Tibial nerve (tissue), 4 donors: Measurements from ENCODE around the gene C1orf174. TPM values are rescaled to one million over a fixed set of nuclear protein-coding genes. Genes with fewer than 3 reads are reported as not detected.

Experiments used
- DNase-seq, 2 donors: peaks; one replicate each; pipeline ENCODE4 v3.0.0-alpha.2; 2019; ENCODE audit warnings: low spot score in 2 of 2
- H3K27ac ChIP-seq, 4 donors: fragments of 200-600 bp; sonication (generic) in 3 of 4; one replicate each; pipeline ENCODE4 v1.5.1; 2017 to 2019; ENCODE audit warnings: mild to moderate bottlenecking in 1 of 4
- H3K27me3 ChIP-seq, 2 donors: fragments of 200-600 bp; sonication (generic) in 1 of 2; one replicate each; pipeline versions ENCODE4 v1.5.1 to v1.6.0; 2017 to 2019
- H3K36me3 ChIP-seq, 3 donors: fragments of 200-600 bp; sonication (generic); one replicate each; pipeline ENCODE4 v1.5.1; 2018 to 2019
- H3K4me1 ChIP-seq, 4 donors: fragments of 200-600 bp; sonication (generic) in 3 of 4; one replicate each; pipeline ENCODE4 v1.5.1; 2017 to 2019
- H3K4me3 ChIP-seq, 4 donors: fragments of 200-600 bp; sonication (generic) in 3 of 4; one replicate each; pipeline ENCODE4 v1.5.1; 2017 to 2019; ENCODE audit warnings: mild to moderate bottlenecking in 1 of 4, moderate library complexity in 1 of 4
- H3K9me3 ChIP-seq, 4 donors: fragments of 200-600 bp; sonication (generic) in 3 of 4; one replicate each; pipeline ENCODE4 v1.5.1; 2017 to 2019
- CTCF ChIP-seq, 5 experiments: fragments of 200-600 bp in 3 of 5; fragments of 450-650 bp in 2 of 5; sonication (generic) in 3 of 5; IDR thresholded peaks; one replicate each; pipeline ENCODE4 v1.5.1; 2016 to 2019; ENCODE audit warnings: antibody characterized with exemption in 5 of 5, mild to moderate bottlenecking in 3 of 5, moderate library complexity in 2 of 5
- EP300 ChIP-seq, 2 donors: sonication (generic); formaldehyde crosslinking; IDR thresholded peaks; one replicate each; pipeline ENCODE4 v1.6.1; 2017; ENCODE audit warnings: antibody characterized with exemption in 2 of 2, mild to moderate bottlenecking in 1 of 2
- POLR2A ChIP-seq, 2 donors: fragments of 450-650 bp; IDR thresholded peaks; one replicate each; pipeline ENCODE4 v1.6.1; 2017; ENCODE audit warnings: antibody characterized with exemption in 2 of 2, mild to moderate bottlenecking in 2 of 2, moderate library complexity in 2 of 2
- WGBS, 2 donors: methylation state at CpG; one replicate each; pipeline ENCODE4 v1.1.5; 2018; 5-methylcytosine and 5-hydroxymethylcytosine counted together
- total RNA-seq, 4 donors: library from RNA; depleted of rRNA; stranded (reverse); fragments of >200 nt; gene quantifications; one replicate each; pipeline ENCODE4 v1.1.0, GENCODE V29; 2016

Gene C1orf174
- total RNA-seq, 4 donors from 2014 or later = 18.2 to 24.6 (median 19.1) TPM

- peaks cover 0 to 16% (median 0%) of the 10 kb centered on the region in 4 donors for H3K4me1 ChIP-seq
- H3K36me3 ChIP-seq = peaks cover 0 to 44% (median 10%) of the 10 kb centered on the region in 3 donors
- H3K27ac ChIP-seq = no peak overlapping the region
- WGBS, 2 donors = 92 to 93% methylated on average over 15 to 17 of the region's 17 CpGs
- no peak overlapping the region for H3K4me3 ChIP-seq
- peaks cover 0 to 20% (median 0%) of the 10 kb centered on the region in 4 donors for H3K9me3 ChIP-seq
- no peaks in the 10 kb centered on the region for H3K27me3 ChIP-seq
- TF ChIP-seq CTCF (IDR thresholded peaks at IDR 0.05) (no peak), POLR2A (IDR thresholded peaks at IDR 0.05) (no peak), EP300 (IDR thresholded peaks at IDR 0.05) (no peak)
- no peak for DNase-seq
These were observed 5.3 kb downstream of the C1orf174 start for GRCh38 chr1:3894626-3895278.

DNA sequence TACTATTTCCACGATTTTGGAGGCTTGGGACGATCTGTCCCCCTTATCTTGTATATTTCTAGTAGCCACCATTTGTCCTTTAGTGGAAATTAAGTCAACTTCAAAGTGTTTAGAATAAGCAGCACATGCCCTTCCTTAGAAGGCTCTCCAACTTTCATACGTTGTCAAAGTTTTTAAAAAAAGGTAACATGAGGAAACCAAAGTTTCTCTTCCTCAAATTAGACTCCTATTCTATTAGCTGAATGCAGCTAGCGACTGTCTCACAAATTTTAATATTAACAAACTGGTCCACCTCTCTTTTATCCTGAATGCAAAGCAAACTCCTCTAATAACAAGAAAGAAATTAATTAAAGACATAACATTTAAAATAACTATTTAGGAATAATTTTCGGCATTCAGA, 6.9 kb downstream of the C1orf174 start:
- peaks cover 0 to 58% (median 10%) of the 10 kb centered on the region in 3 donors for H3K36me3 ChIP-seq
- no peak for DNase-seq
- TF ChIP-seq POLR2A (IDR thresholded peaks at IDR 0.05) (no peak), CTCF (IDR thresholded peaks at IDR 0.05) (no peak), EP300 (IDR thresholded peaks at IDR 0.05) (no peak)
- H3K4me3 ChIP-seq = no peak overlapping the region
- peaks cover 0 to 5% (median 0%) of the 10 kb centered on the region in 4 donors for H3K4me1 ChIP-seq
- H3K9me3 ChIP-seq = peaks cover 0 to 16% (median 0%) of the 10 kb centered on the region in 4 donors
- H3K27ac ChIP-seq = no peak overlapping the region
- 81 to 86% methylated on average over 5 of the region's 5 CpGs for WGBS, 2 donors
- no peaks in the 10 kb centered on the region for H3K27me3 ChIP-seq

DNA sequence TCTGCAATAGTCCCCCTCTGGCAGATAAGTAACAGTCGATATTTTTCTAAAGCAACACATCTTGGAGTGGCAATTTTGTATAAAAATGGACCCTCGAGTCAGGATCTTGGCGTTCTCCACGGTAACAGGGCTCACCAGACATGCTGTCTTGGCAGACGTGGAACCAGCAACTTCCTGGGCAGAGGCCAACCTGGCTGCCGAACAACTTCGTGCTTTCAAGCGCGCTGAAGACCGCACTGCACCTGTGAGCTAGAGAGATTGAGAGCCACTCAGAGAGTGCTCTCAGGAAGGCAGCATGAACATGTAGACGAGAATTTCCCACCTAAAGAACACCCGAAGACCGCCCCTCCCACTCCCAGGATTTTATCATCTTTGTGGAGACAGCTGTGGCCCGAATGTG, 7.3 kb downstream of the C1orf174 start:
- Histone ChIP-seq H3K27ac (no peak overlapping the region), H3K27me3 (no peaks in the 10 kb centered on the region), H3K4me1 (peaks cover 0 to 5% (median 0%) of the 10 kb centered on the region in 4 donors), H3K4me3 (no peak overlapping the region), H3K36me3 (peaks cover 0 to 60% (median 12%) of the 10 kb centered on the region in 3 donors), H3K9me3 (peaks cover 0 to 12% (median 0%) of the 10 kb centered on the region in 4 donors)
- 91% methylated on average over 14 of the region's 14 CpGs for WGBS, 2 donors
- no peak for DNase-seq
- TF ChIP-seq EP300 (IDR thresholded peaks at IDR 0.05) (no peak), CTCF (IDR thresholded peaks at IDR 0.05) (no peak), POLR2A (IDR thresholded peaks at IDR 0.05) (no peak)

DNA sequence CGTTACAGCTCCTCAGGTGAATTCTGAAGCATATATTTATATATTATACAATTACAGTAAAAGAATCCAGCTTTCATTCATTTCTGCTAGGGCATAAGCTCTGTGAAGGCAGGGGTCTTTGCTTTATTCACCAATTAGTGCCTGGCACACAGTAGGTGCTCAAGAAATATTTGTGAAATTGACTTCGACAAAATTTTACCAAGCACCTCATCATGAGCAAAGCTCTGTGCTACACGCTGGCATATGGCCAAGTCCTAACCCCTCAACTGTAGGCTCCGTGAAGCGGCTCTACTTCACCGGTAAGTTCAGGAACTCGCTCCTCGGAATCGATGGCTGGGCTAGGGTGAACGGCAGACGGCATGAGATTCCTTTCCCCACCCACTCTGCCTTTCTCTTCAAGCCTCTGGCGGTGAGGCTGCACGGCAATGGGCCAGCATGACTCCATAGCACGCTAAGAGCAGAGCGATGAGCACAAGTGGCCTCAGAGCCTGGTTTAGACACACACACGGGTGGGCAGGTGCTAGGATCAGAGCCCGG, 8.7 kb downstream of the C1orf174 start:
- TF ChIP-seq POLR2A (IDR thresholded peaks at IDR 0.05) (no peak), CTCF (IDR thresholded peaks at IDR 0.05) (no peak), EP300 (IDR thresholded peaks at IDR 0.05) (no peak)
- H3K27me3 ChIP-seq = no peaks in the 10 kb centered on the region
- H3K4me1 ChIP-seq = peaks cover 0 to 5% (median 0%) of the 10 kb centered on the region in 4 donors
- H3K9me3 ChIP-seq = no peaks in the 10 kb centered on the region
- 89% methylated on average over 17 of the region's 17 CpGs for WGBS, 2 donors
- H3K36me3 ChIP-seq = peaks cover 0 to 72% (median 22%) of the 10 kb centered on the region in 3 donors
- no peak for DNase-seq
- peak overlapping the region in 1 of 4 donors; percentile 5 for H3K27ac ChIP-seq
- no peak overlapping the region for H3K4me3 ChIP-seq
